H1 (cell line): Measurements from ENCODE around the gene CD226. TPM values are rescaled to one million over a fixed set of nuclear protein-coding genes. Genes with fewer than 3 reads are reported as not detected.

Experiments
- BCL11A ChIP-seq, 2 experiments: IDR thresholded peaks; one replicate each; pipeline ENCODE4 v1.6.1; 2011; ENCODE audit warnings: low read depth in 2 of 2, low read length in 2 of 2, mild to moderate bottlenecking in 2 of 2
- SP2 ChIP-seq: IDR thresholded peaks from 2 replicates; pipeline ENCODE4 v1.6.1; 2012; ENCODE audit warnings: mild to moderate bottlenecking, low read length, inconsistent platforms
- TAF1 ChIP-seq: IDR thresholded peaks from 2 replicates; pipeline ENCODE4 v1.6.1; 2011; ENCODE audit warnings: mild to moderate bottlenecking, low read depth, low read length
- polyA plus RNA-seq, 7 experiments: library from polyadenylated mRNA; depleted of rRNA in 3 of 7; stranded (reverse) in 5 of 7; unstranded in 2 of 7; fragments of >200 nt in 5 of 7; fragments of 200-250 nt in 2 of 7; gene quantifications; 1 replicate in 5 of 7; 2 replicates in 1 of 7; 4 replicates in 1 of 7; pipeline versions ENCODE4 v1.2.1 to v1.2.3, GENCODE V29; 2011 to 2013; ENCODE audit warnings: missing spikeins in 2 of 7, mixed read lengths in 2 of 7
- total RNA-seq: library from RNA; stranded (reverse); fragmentation: NEBNext Ultra II Directional; extraction: Animal tissue kit (Norgen Biotek cat#: 25700); gene quantifications from 2 replicates; pipeline ENCODE4 v1.2.1, GENCODE V29; 2021
- TF ChIP-seq, protein P1 (sequence below): fragments of 300-600 bp; sonication (generic); IDR thresholded peaks from 2 replicates; pipeline ENCODE4 v1.7.1; 2012; ENCODE audit warnings: low read length, moderate library complexity, mild to moderate bottlenecking, inconsistent platforms; ENCODE audit not compliant: insufficient replicate concordance

The CD226 gene
- total and polyA plus RNA-seq, 2 of the 8 experiments (the other 6 are each of a cell fraction or from before 2014, with no cell fraction given), result not detected

DNA sequence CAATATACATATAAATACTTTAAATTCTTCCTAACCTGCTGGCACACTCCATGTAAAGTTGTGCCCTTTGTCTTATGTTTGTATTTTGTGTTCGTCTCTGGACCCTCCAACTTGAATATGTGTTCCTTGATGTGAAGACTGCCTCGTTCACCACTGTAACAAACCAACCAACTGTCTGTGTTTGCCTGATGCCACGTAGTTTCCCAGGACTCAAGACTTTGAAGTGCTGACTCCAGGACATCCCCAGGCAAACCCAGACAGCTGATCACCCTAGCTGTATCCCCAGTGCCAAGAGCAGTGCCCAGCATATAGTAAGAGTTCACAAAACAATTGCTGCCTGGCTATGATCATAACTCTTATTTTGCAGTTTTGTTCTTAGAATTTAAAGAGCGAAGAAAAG, 15.5 kb upstream of the CD226 start (continued):
- TF ChIP-seq, protein P1, sequence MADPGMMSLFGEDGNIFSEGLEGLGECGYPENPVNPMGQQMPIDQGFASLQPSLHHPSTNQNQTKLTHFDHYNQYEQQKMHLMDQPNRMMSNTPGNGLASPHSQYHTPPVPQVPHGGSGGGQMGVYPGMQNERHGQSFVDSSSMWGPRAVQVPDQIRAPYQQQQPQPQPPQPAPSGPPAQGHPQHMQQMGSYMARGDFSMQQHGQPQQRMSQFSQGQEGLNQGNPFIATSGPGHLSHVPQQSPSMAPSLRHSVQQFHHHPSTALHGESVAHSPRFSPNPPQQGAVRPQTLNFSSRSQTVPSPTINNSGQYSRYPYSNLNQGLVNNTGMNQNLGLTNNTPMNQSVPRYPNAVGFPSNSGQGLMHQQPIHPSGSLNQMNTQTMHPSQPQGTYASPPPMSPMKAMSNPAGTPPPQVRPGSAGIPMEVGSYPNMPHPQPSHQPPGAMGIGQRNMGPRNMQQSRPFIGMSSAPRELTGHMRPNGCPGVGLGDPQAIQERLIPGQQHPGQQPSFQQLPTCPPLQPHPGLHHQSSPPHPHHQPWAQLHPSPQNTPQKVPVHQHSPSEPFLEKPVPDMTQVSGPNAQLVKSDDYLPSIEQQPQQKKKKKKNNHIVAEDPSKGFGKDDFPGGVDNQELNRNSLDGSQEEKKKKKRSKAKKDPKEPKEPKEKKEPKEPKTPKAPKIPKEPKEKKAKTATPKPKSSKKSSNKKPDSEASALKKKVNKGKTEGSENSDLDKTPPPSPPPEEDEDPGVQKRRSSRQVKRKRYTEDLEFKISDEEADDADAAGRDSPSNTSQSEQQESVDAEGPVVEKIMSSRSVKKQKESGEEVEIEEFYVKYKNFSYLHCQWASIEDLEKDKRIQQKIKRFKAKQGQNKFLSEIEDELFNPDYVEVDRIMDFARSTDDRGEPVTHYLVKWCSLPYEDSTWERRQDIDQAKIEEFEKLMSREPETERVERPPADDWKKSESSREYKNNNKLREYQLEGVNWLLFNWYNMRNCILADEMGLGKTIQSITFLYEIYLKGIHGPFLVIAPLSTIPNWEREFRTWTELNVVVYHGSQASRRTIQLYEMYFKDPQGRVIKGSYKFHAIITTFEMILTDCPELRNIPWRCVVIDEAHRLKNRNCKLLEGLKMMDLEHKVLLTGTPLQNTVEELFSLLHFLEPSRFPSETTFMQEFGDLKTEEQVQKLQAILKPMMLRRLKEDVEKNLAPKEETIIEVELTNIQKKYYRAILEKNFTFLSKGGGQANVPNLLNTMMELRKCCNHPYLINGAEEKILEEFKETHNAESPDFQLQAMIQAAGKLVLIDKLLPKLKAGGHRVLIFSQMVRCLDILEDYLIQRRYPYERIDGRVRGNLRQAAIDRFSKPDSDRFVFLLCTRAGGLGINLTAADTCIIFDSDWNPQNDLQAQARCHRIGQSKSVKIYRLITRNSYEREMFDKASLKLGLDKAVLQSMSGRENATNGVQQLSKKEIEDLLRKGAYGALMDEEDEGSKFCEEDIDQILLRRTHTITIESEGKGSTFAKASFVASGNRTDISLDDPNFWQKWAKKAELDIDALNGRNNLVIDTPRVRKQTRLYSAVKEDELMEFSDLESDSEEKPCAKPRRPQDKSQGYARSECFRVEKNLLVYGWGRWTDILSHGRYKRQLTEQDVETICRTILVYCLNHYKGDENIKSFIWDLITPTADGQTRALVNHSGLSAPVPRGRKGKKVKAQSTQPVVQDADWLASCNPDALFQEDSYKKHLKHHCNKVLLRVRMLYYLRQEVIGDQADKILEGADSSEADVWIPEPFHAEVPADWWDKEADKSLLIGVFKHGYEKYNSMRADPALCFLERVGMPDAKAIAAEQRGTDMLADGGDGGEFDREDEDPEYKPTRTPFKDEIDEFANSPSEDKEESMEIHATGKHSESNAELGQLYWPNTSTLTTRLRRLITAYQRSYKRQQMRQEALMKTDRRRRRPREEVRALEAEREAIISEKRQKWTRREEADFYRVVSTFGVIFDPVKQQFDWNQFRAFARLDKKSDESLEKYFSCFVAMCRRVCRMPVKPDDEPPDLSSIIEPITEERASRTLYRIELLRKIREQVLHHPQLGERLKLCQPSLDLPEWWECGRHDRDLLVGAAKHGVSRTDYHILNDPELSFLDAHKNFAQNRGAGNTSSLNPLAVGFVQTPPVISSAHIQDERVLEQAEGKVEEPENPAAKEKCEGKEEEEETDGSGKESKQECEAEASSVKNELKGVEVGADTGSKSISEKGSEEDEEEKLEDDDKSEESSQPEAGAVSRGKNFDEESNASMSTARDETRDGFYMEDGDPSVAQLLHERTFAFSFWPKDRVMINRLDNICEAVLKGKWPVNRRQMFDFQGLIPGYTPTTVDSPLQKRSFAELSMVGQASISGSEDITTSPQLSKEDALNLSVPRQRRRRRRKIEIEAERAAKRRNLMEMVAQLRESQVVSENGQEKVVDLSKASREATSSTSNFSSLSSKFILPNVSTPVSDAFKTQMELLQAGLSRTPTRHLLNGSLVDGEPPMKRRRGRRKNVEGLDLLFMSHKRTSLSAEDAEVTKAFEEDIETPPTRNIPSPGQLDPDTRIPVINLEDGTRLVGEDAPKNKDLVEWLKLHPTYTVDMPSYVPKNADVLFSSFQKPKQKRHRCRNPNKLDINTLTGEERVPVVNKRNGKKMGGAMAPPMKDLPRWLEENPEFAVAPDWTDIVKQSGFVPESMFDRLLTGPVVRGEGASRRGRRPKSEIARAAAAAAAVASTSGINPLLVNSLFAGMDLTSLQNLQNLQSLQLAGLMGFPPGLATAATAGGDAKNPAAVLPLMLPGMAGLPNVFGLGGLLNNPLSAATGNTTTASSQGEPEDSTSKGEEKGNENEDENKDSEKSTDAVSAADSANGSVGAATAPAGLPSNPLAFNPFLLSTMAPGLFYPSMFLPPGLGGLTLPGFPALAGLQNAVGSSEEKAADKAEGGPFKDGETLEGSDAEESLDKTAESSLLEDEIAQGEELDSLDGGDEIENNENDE, result no peak
- TF ChIP-seq SP2, result no peak
- no peak for TF ChIP-seq TAF1
- no peak for TF ChIP-seq BCL11A (IDR thresholded peaks at IDR 0.05; ENCODE audit: low read depth in 2 of 2, low read length in 2 of 2)
